ENCODE data around the gene SLC34A3. TPM values are rescaled to one million over a fixed set of nuclear protein-coding genes. Genes with fewer than 3 reads are reported as not detected.

SLC34A3 gene
- total RNA-seq, 1 donor from 2014 or later = not detected

DNA sequence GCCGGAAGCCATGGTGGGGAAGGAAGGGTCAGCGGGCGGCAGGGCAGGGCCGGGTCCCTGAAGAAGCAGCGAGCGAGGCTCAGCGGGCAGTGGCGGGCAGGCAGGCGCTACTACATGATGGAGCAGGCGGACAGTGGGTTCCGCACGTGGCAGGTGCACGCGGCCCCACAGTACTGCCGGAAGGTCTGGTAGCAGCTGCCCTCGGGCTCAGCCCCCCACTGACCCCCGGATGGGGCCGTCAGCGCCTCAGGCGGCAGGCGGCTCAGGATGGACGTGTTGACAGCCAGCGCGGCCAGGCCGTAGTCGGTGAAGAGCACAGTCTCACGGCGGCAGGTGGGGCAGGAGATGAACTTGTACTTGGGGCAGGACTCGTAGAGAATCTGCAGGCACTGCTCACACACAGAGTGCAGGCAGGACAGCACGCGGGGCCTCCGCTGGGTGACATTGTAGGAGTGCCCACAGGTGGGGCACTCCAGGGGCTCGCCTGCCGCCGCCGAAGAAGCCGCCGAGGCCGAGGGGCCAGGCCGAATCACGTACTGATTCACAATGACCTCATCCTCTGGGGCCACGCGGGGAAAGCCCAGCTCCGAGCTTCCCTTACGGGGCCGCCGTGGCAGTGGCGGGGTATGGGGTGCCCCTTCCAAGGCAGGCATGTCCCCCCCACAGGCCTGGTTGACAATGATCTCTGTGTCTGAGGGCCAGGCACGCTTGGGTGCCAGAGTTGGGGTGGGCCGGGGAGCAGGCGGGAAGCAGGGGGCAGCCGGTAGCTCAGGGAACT lies 10.2 kb upstream of the SLC34A3 start:
- Histone ChIP-seq H3K27ac (no peak overlapping the region), H3K4me3 (no peak overlapping the region), H3K27me3 (ENCODE audit: low read depth) (no peaks in the 10 kb centered on the region), H3K9me3 (no peaks in the 10 kb centered on the region), H3K36me3 (peaks cover 12% of the 10 kb centered on the region), H3K4me1 (peaks cover 41% of the 10 kb centered on the region)
- TF ChIP-seq, protein P1, sequence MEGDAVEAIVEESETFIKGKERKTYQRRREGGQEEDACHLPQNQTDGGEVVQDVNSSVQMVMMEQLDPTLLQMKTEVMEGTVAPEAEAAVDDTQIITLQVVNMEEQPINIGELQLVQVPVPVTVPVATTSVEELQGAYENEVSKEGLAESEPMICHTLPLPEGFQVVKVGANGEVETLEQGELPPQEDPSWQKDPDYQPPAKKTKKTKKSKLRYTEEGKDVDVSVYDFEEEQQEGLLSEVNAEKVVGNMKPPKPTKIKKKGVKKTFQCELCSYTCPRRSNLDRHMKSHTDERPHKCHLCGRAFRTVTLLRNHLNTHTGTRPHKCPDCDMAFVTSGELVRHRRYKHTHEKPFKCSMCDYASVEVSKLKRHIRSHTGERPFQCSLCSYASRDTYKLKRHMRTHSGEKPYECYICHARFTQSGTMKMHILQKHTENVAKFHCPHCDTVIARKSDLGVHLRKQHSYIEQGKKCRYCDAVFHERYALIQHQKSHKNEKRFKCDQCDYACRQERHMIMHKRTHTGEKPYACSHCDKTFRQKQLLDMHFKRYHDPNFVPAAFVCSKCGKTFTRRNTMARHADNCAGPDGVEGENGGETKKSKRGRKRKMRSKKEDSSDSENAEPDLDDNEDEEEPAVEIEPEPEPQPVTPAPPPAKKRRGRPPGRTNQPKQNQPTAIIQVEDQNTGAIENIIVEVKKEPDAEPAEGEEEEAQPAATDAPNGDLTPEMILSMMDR (IDR thresholded peaks at IDR 0.05) = no peak
- intact Hi-C loops (cut with DNase I) = no loop called here
- ATAC-seq (no peak), DNase-seq (no peak)

DNA sequence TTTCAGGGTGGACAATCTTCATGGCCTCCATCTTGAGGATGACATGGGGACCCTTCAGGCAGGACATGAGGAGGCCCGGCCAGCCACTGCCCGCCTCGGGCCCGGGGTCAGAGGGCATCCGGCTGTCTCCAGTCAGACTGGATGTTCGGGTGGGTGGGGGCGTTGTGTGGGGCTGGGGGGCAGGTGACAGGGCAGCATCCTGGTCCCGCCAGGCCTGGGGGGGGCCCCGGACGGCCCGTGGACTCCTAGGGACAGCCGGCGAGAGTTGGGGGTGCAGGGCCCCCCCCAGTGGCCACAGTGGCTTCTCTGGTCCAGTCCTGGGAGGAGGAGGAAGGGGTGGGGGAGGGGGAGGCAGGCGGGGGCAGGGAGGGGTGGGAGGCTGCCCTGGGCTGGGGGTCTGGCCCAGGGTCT lies 9.6 kb upstream of the SLC34A3 start:
- ATAC-seq (no peak), DNase-seq (no peak)
- Histone ChIP-seq H3K4me1 (peaks cover 41% of the 10 kb centered on the region), H3K36me3 (peaks cover 6% of the 10 kb centered on the region), H3K9me3 (no peaks in the 10 kb centered on the region), H3K27me3 (ENCODE audit: low read depth) (no peaks in the 10 kb centered on the region), H3K27ac (no peak overlapping the region), H3K4me3 (no peak overlapping the region)
- TF ChIP-seq, protein P1 (IDR thresholded peaks at IDR 0.05) = no peak
- intact Hi-C loops (cut with DNase I) = no loop called here

DNA sequence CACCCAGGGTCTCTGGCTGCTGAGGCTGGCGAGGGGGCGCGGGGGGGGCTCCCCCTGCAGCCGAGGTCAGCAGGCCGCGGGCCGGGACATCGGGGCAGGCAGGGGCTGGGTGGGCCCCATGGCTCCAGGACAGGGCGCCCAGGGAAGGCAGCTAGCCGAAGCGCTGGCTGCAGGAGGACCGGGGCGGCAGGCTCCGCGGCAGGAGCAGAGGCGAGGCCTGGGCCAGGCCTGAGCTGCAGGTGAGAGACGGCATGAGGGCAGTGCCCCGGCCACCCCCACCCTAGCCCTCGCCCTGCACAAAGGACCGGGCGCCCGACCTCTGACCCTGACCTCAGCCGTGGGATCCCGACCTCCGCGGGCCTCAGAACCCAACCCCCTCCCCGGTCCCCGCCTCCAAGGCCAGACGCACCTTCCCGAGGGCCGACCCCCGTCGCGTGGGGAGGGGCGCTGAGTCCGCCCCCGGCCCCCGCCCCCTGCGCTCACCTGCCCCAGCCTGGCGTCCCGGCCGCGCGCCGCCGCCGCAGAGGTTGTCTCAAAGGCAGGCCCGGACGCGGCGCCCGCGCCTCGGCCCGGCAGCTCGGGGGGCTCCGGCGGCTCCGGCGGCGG lies 9.1 kb upstream of the SLC34A3 start:
- TF ChIP-seq, protein P1 (IDR thresholded peaks at IDR 0.05) = no peak
- ATAC-seq (no peak), DNase-seq (no peak)
- Histone ChIP-seq H3K27ac (no peak overlapping the region), H3K9me3 (no peaks in the 10 kb centered on the region), H3K27me3 (ENCODE audit: low read depth) (no peaks in the 10 kb centered on the region), H3K4me3 (peak overlapping the region; percentile 50), H3K4me1 (peaks cover 46% of the 10 kb centered on the region), H3K36me3 (peaks cover under 1% of the 10 kb centered on the region)
- intact Hi-C loops (cut with DNase I) = no loop called here

DNA sequence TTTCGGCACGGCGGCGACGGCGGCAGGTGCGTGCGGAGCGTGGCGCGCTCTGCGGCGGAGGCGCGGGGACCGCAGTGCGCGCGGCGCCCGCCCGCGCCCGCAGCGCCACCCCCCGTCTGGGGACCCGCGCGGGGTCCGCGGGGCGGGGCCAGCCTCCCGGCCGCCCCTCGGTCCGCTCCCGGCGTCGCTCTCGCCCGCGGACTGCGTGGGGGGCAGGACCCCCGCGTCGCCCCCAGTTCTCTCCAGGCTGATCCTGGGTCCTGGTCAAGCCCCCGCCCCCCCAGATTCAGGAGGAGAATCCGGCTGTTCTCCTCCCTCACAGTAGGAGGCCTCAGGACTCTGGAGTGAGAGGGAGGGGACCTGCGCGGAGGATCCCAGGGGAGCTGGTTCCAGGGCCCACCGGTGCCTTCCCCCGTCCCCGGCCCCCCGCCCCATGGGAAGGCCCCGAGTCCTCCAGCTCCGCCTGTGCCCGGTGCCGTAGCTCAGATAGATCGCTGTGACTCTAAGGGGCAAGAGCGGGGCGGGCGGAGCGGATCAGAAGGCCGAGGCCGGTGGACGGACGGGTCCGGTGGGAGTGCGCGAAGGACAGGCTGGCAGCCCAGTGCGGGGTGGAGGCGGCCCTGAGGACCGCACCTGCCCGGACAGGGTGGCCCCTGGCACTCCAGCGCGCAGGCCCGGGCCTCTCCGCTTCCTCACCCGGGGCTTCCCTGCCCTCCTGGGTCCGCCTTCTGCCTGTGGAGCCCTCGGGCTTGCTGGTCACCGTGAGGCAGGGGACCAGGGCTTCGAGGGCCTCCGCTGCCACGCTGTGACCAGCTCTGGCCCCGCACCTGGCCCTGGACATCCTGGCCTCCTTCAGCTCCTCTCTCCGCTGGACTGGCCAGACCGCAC lies 8.3 kb upstream of the SLC34A3 start, which contains the start of gene RNF208:
TSS of gene RNF208 (minus strand) at position 51 of the 888 bp plus-strand sequence. CDS start 1,028 bp downstream, outside the sequence.
- H3K4me1 ChIP-seq = peaks cover 48% of the 10 kb centered on the region
- intact Hi-C loops (cut with DNase I) = no loop called here
- H3K36me3 ChIP-seq = no peaks in the 10 kb centered on the region
- DNase-seq = no peak
- no peaks in the 10 kb centered on the region for H3K27me3 ChIP-seq (ENCODE audit: low read depth)
- ATAC-seq = peak; percentile 2 to 7
- no peaks in the 10 kb centered on the region for H3K9me3 ChIP-seq
- H3K27ac ChIP-seq = peak within 1 kb of the TSS; percentile 91
- TF ChIP-seq, protein P1 (IDR thresholded peaks at IDR 0.05) = no peak
- peak within 1 kb of the TSS; percentile 78 for H3K4me3 ChIP-seq

Data from lower lobe of right lung (tissue), 2 donors.